GM19372 (cell line): ENCODE results near the gene CACNA1G.

Experiments
- ATAC-seq: cut with Tn5 transposase; IDR thresholded peaks from one replicate; pipeline ENCODE4 v1.9.1; 2021; ENCODE audit warnings: mild to moderate bottlenecking, low read depth, moderate library complexity; ENCODE audit not compliant: unreplicated experiment

Gene CACNA1G

GRCh38 chr17:50560185-50560824 lies at the start of gene CACNA1G:
TSS of gene CACNA1G (plus strand) at chr17:50560715. CDS start at chr17:50561460, 745 bp downstream.
- peak; percentile 96 for ATAC-seq

GRCh38 chr17:50511058-50511457 lies 49.5 kb upstream of the CACNA1G start:
- ATAC-seq, result no peak

GRCh38 chr17:50513495-50513894 lies 47.0 kb upstream of the CACNA1G start:
- no peak for ATAC-seq

GRCh38 chr17:50514388-50514787 lies 46.1 kb upstream of the CACNA1G start:
- no peak for ATAC-seq

- no peak for ATAC-seq
Measured at GRCh38 chr17:50514936-50515702, 45.4 kb upstream of the CACNA1G start.

- no peak for ATAC-seq
Measured at GRCh38 chr17:50517011-50517410, 43.5 kb upstream of the CACNA1G start.

GRCh38 chr17:50517504-50518383 lies 42.8 kb upstream of the CACNA1G start:
- ATAC-seq, result no peak

GRCh38 chr17:50518384-50519023 lies 42.0 kb upstream of the CACNA1G start:
- no peak for ATAC-seq

- no peak for ATAC-seq
Measured at GRCh38 chr17:50519141-50519834, 41.2 kb upstream of the CACNA1G start.

GRCh38 chr17:50520483-50520882 lies 40.0 kb upstream of the CACNA1G start:
- no peak for ATAC-seq

GRCh38 chr17:50521514-50521913 lies 39.0 kb upstream of the CACNA1G start:
- ATAC-seq, result no peak

- no peak for ATAC-seq
Measured at GRCh38 chr17:50522766-50523165, 37.7 kb upstream of the CACNA1G start.

GRCh38 chr17:50523208-50523607 lies 37.3 kb upstream of the CACNA1G start:
- ATAC-seq, result no peak

GRCh38 chr17:50524838-50525237 lies 35.7 kb upstream of the CACNA1G start:
- ATAC-seq, result no peak

- ATAC-seq, result no peak
Measured at GRCh38 chr17:50527155-50527762, 33.3 kb upstream of the CACNA1G start.

- ATAC-seq, result no peak
Measured at GRCh38 chr17:50527949-50528474, 32.5 kb upstream of the CACNA1G start.

GRCh38 chr17:50529849-50530248 lies 30.7 kb upstream of the CACNA1G start:
- no peak for ATAC-seq

GRCh38 chr17:50531428-50532025 lies 29.0 kb upstream of the CACNA1G start:
- no peak for ATAC-seq

GRCh38 chr17:50532452-50533024 lies 28.0 kb upstream of the CACNA1G start, which contains the start of gene EPN3:
TSS of gene EPN3 (plus strand) at chr17:50532735. CDS start at chr17:50536557, 3,822 bp downstream.
- ATAC-seq, result no peak
